Urothelium cell line (cell line): ENCODE data around the gene ZNF32.

Experiments
- DNase-seq: peaks from one replicate; pipeline ENCODE4 v3.0.0; 2011; ENCODE audit warnings: low spot score, mixed read lengths
- FAIRE-seq: peaks from 2 replicates; lab custom pipeline; 2011; peaks lifted over from hg19 to GRCh38; lab: Jason Lieb, UNC

The ZNF32 gene

GRCh38 chr10:43648398-43649184 is at the start of gene ZNF32:
Gene ZNF32 (minus strand): TSS chr10:43648881. CDS start chr10:43646133, 2,748 bp downstream.
- DNase-seq (peak; percentile 98), FAIRE-seq (peak; percentile 74)

- no peak for DNase-seq
- FAIRE-seq: peak; percentile 83
Measured at GRCh38 chr10:43698156-43698555, 49.5 kb upstream of the ZNF32 start.

GRCh38 chr10:43696909-43697483 is 48.3 kb upstream of the ZNF32 start:
- DNase-seq: no peak

GRCh38 chr10:43695730-43696129 is 47.0 kb upstream of the ZNF32 start:
- FAIRE-seq: no peak
- DNase-seq: no peak

More at GRCh38 chr10:43696909-43697483, 48.3 kb upstream of the ZNF32 start:
- no peak for FAIRE-seq

- no peak for FAIRE-seq
- no peak for DNase-seq
Measured at GRCh38 chr10:43695321-43695720, 46.6 kb upstream of the ZNF32 start.

- DNase-seq (no peak), FAIRE-seq (no peak)
Measured at GRCh38 chr10:43694526-43694925, 45.8 kb upstream of the ZNF32 start.

- no peak for FAIRE-seq
Measured at GRCh38 chr10:43693602-43694001, 44.9 kb upstream of the ZNF32 start.

GRCh38 chr10:43692051-43692825 is 43.6 kb upstream of the ZNF32 start:
- DNase-seq (no peak), FAIRE-seq (no peak)

More at GRCh38 chr10:43693602-43694001, 44.9 kb upstream of the ZNF32 start:
- DNase-seq: no peak

GRCh38 chr10:43691485-43691884 is 42.8 kb upstream of the ZNF32 start:
- DNase-seq (no peak), FAIRE-seq (peak; percentile 23)

GRCh38 chr10:43689955-43690771 is 41.5 kb upstream of the ZNF32 start:
- DNase-seq: peak; percentile 91
- FAIRE-seq: peak; percentile 66

GRCh38 chr10:43689618-43689954 is 40.9 kb upstream of the ZNF32 start:
- no peak for FAIRE-seq
- no peak for DNase-seq

GRCh38 chr10:43689007-43689491 is 40.4 kb upstream of the ZNF32 start:
- no peak for FAIRE-seq

GRCh38 chr10:43688348-43688892 is 39.7 kb upstream of the ZNF32 start:
- no peak for FAIRE-seq
- DNase-seq: peak; percentile 58

More at GRCh38 chr10:43689007-43689491, 40.4 kb upstream of the ZNF32 start:
- no peak for DNase-seq

GRCh38 chr10:43687373-43687772 is 38.7 kb upstream of the ZNF32 start:
- FAIRE-seq (no peak), DNase-seq (no peak)

GRCh38 chr10:43686414-43686813 is 37.7 kb upstream of the ZNF32 start:
- no peak for FAIRE-seq

GRCh38 chr10:43685744-43686143 is 37.1 kb upstream of the ZNF32 start:
- no peak for DNase-seq
- FAIRE-seq: no peak

More at GRCh38 chr10:43686414-43686813, 37.7 kb upstream of the ZNF32 start:
- no peak for DNase-seq

- no peak for FAIRE-seq
- DNase-seq: no peak
Measured at GRCh38 chr10:43684292-43684559, 35.5 kb upstream of the ZNF32 start.

- FAIRE-seq (no peak), DNase-seq (no peak)
Measured at GRCh38 chr10:43683451-43684291, 35.0 kb upstream of the ZNF32 start.

- FAIRE-seq (no peak), DNase-seq (no peak)
Measured at GRCh38 chr10:43682956-43683355, 34.3 kb upstream of the ZNF32 start.

- DNase-seq (no peak), FAIRE-seq (no peak)
Measured at GRCh38 chr10:43681721-43682120, 33.0 kb upstream of the ZNF32 start.
